H9 (cell line): ENCODE measurements around the gene ZNF423. TPM values are rescaled to one million over a fixed set of nuclear protein-coding genes. Genes with fewer than 3 reads are reported as not detected.

Experiments used
- DNase-seq: peaks from one replicate; pipeline ENCODE4 v3.0.0-alpha.2; 2017
- H2AFZ ChIP-seq: one replicate; pipeline ENCODE4 v1.6.1; 2013; ENCODE audit warnings: mild to moderate bottlenecking, low read length, control low read depth, moderate library complexity
- H2AK5ac ChIP-seq: 2 replicates; pipeline ENCODE4 v1.6.1; 2013; ENCODE audit warnings: low read length, control low read depth, mixed read lengths; ENCODE audit not compliant: insufficient read length
- H2BK120ac ChIP-seq: one replicate; pipeline ENCODE4 v1.6.1; 2013; ENCODE audit warnings: low read depth, mild to moderate bottlenecking, low read length, control low read depth, inconsistent platforms; ENCODE audit not compliant: poor library complexity, severe bottlenecking
- H2BK12ac ChIP-seq: 2 replicates; pipeline ENCODE4 v1.6.1; 2013; ENCODE audit warnings: low read length, control low read depth, mixed read lengths, low read depth; ENCODE audit not compliant: insufficient read length
- H2BK15ac ChIP-seq: 2 replicates; pipeline ENCODE4 v1.6.1; 2013; ENCODE audit warnings: low read depth, low read length, control low read depth
- H2BK20ac ChIP-seq: one replicate; pipeline ENCODE4 v1.6.1; 2013; ENCODE audit warnings: low read depth, mild to moderate bottlenecking, low read length, control low read depth, inconsistent platforms; ENCODE audit not compliant: poor library complexity, severe bottlenecking
- H2BK5ac ChIP-seq: 2 replicates; pipeline ENCODE4 v1.6.1; 2013; ENCODE audit warnings: low read length, control low read depth, mixed read lengths; ENCODE audit not compliant: insufficient read length
- H3K14ac ChIP-seq: 2 replicates; pipeline ENCODE4 v1.6.1; 2013; ENCODE audit warnings: low read length, control low read depth; ENCODE audit not compliant: insufficient read depth
- H3K18ac ChIP-seq: 2 replicates; pipeline ENCODE4 v1.6.1; 2013; ENCODE audit warnings: low read depth, mild to moderate bottlenecking, mixed read lengths, low read length, control low read depth; ENCODE audit not compliant: insufficient read length
- H3K23ac ChIP-seq: 2 replicates; pipeline ENCODE4 v1.6.1; 2013; ENCODE audit warnings: low read length, control low read depth, mixed read lengths, low read depth; ENCODE audit not compliant: insufficient read length
- H3K23me2 ChIP-seq: 2 replicates; pipeline ENCODE4 v1.6.1; 2013; ENCODE audit warnings: low read depth, mild to moderate bottlenecking, mixed read lengths, low read length, control low read depth; ENCODE audit not compliant: insufficient read length, poor library complexity, severe bottlenecking
- H3K27ac ChIP-seq: 2 replicates; pipeline ENCODE4 v1.5.1; 2013; ENCODE audit warnings: low read length, control low read depth, mixed read lengths, low read depth; ENCODE audit not compliant: insufficient read length
- H3K27me3 ChIP-seq: 2 replicates; pipeline ENCODE4 v1.6.1; 2013; ENCODE audit warnings: low read length, control low read depth, inconsistent platforms; ENCODE audit not compliant: insufficient read depth
- H3K4ac ChIP-seq: 2 replicates; pipeline ENCODE4 v1.6.1; 2013; ENCODE audit warnings: low read depth, mild to moderate bottlenecking, control low read depth, inconsistent platforms, low read length, moderate library complexity
- H3K4me1 ChIP-seq: 2 replicates; pipeline ENCODE4 v1.6.1; 2013; ENCODE audit warnings: low read length, control low read depth, inconsistent platforms; ENCODE audit not compliant: insufficient read depth
- H3K4me2 ChIP-seq: 2 replicates; pipeline ENCODE4 v1.6.1; 2013; ENCODE audit warnings: low read length, control low read depth, mixed read lengths; ENCODE audit not compliant: insufficient read length, insufficient read depth
- H3K56ac ChIP-seq: 2 replicates; pipeline ENCODE4 v1.6.1; 2013; ENCODE audit warnings: low read depth, mild to moderate bottlenecking, mixed read lengths, low read length, control low read depth; ENCODE audit not compliant: insufficient read length
- H3K79me1 ChIP-seq: 2 replicates; pipeline ENCODE4 v1.6.1; 2013; ENCODE audit warnings: low read depth, mild to moderate bottlenecking, moderate library complexity, low read length, control low read depth, inconsistent platforms; ENCODE audit not compliant: insufficient read depth, poor library complexity, severe bottlenecking
- H3K79me2 ChIP-seq: 2 replicates; pipeline ENCODE4 v1.6.1; 2013; ENCODE audit warnings: low read length, control low read depth, inconsistent platforms; ENCODE audit not compliant: insufficient read depth
- H3K9ac ChIP-seq: 2 replicates; pipeline ENCODE4 v1.6.1; 2013; ENCODE audit warnings: low read length, control low read depth, mixed read lengths; ENCODE audit not compliant: insufficient read length; ENCODE audit errors: extremely low read depth
- H3K9me3 ChIP-seq: one replicate; pipeline ENCODE4 v1.6.1; 2013; ENCODE audit warnings: low read depth, low read length, inconsistent platforms; ENCODE audit not compliant: control insufficient read depth
- H3T11ph ChIP-seq: one replicate; pipeline ENCODE4 v1.6.1; 2013; ENCODE audit warnings: mild to moderate bottlenecking, low read length, control low read depth, inconsistent platforms
- H4K20me1 ChIP-seq: one replicate; pipeline ENCODE4 v1.6.1; 2013; ENCODE audit not compliant: control insufficient read depth, insufficient read length, insufficient read depth
- H4K5ac ChIP-seq: 2 replicates; pipeline ENCODE4 v1.6.1; 2013; ENCODE audit warnings: low read depth, mild to moderate bottlenecking, mixed read lengths, low read length, control low read depth; ENCODE audit not compliant: insufficient read length
- H4K8ac ChIP-seq: replicated peaks from 2 replicates; pipeline ENCODE4 v1.6.1; 2013; ENCODE audit warnings: low read length, control low read depth, mixed read lengths, low read depth; ENCODE audit not compliant: insufficient read length
- H4K91ac ChIP-seq: 2 replicates; pipeline ENCODE4 v1.6.1; 2013; ENCODE audit warnings: low read depth, mild to moderate bottlenecking, moderate library complexity, mixed read lengths, low read length, control low read depth; ENCODE audit not compliant: insufficient read length
- H3K27ac Mint-ChIP-seq, 3 experiments: 2 replicates in 2 of 3; 3 replicates in 1 of 3; pipeline ENCODE4 v1.8.0; 2020 to 2021; ENCODE audit warnings: mixed read lengths in 3 of 3, mild to moderate bottlenecking in 1 of 3, moderate library complexity in 1 of 3
- H3K27me3 Mint-ChIP-seq: 2 replicates; pipeline ENCODE4 v1.8.0; 2021; ENCODE audit warnings: low read depth, mild to moderate bottlenecking, moderate library complexity, mixed read lengths
- H3K36me3 Mint-ChIP-seq, 3 experiments: 2 replicates in 2 of 3; 3 replicates in 1 of 3; pipeline ENCODE4 v1.8.0; 2020 to 2021; ENCODE audit warnings: low read depth in 3 of 3, mixed read lengths in 3 of 3; ENCODE audit not compliant: insufficient read depth in 1 of 3
- H3K4me1 Mint-ChIP-seq, 2 experiments: 2 replicates each; pipeline ENCODE4 v1.8.0; 2020; ENCODE audit warnings: mixed read lengths in 2 of 2
- H3K4me3 Mint-ChIP-seq, 2 experiments: 2 replicates in 1 of 2; 3 replicates in 1 of 2; pipeline ENCODE4 v1.8.0; 2020 to 2021; ENCODE audit warnings: mild to moderate bottlenecking in 2 of 2, mixed read lengths in 2 of 2, moderate library complexity in 1 of 2
- H3K9me3 Mint-ChIP-seq, 2 experiments: 2 replicates in 1 of 2; 3 replicates in 1 of 2; pipeline ENCODE4 v1.8.0; 2020; ENCODE audit warnings: mild to moderate bottlenecking in 2 of 2, mixed read lengths in 2 of 2, moderate library complexity in 1 of 2
- CTCF ChIP-seq: fragments of 200-600 bp; sonication (generic); conservative IDR thresholded peaks from 3 replicates; pipeline ENCODE4 v1.8.0; 2021; ENCODE audit warnings: antibody characterized with exemption, mild to moderate bottlenecking
- WGBS: extraction: QIAGEN DNeasy Blood & Tissue Kit; methylation state at CpG from one replicate; pipeline ENCODE4 v1.1.7; 2013; ENCODE audit warnings: missing lambda C conversion rate, low lambda C conversion rate, mixed read lengths; ENCODE audit not compliant: insufficient read length; ENCODE audit errors: extremely low coverage; 5-methylcytosine and 5-hydroxymethylcytosine counted together
- total RNA-seq: library from RNA; stranded (reverse); gene quantifications from 2 replicates; pipeline ENCODE4 v1.2.1, GENCODE V29; 2021

ZNF423 gene
- total RNA-seq, 1 experiment from 2014 or later, result 51.5 TPM

- Histone ChIP-seq H3K9ac (no peak overlapping the region), H3K27ac (no peak overlapping the region), H3K79me1 (no peaks in the 10 kb centered on the region), H3K4ac (no peak overlapping the region), H3K4me1 (no peaks in the 10 kb centered on the region; the same call in 1 of the 2 replicates), H3K4me2 (peak overlapping the region; percentile 65), H3K23ac (no peak overlapping the region), H2AK5ac (no peak overlapping the region), H3K27me3 (peaks cover 2% of the 10 kb centered on the region; the same call in 1 of the 2 replicates), H4K5ac (no peak overlapping the region), H2BK12ac (no peak overlapping the region), H3K56ac (no peak overlapping the region), H4K91ac (no peak overlapping the region), H2BK20ac (no peak overlapping the region), H2AFZ (no peak overlapping the region), H2BK15ac (no peak overlapping the region), H3K79me2 (peaks cover 14% of the 10 kb centered on the region; the same call in 1 of the 2 replicates), H4K20me1 (no peaks in the 10 kb centered on the region), H3K18ac (no peak overlapping the region), H2BK5ac (no peak overlapping the region), H3K14ac (0 out of 2 replicates have a peak overlapping the region, but pooled peaks have one; percentile 42), H3T11ph (no peak overlapping the region), H3K23me2 (peaks cover 23% of the 10 kb centered on the region), H3K9me3 (no peaks in the 10 kb centered on the region), H4K8ac (no peak overlapping the region), H2BK120ac (no peak overlapping the region)
- Mint-ChIP-seq H3K9me3 (no peaks in the 10 kb centered on the region), H3K27me3 (peaks cover 35% of the 10 kb centered on the region), H3K36me3 (peaks cover 0 to 12% (median 0%) of the 10 kb centered on the region in 3 experiments; a peak in 2 of 7 replicates), H3K27ac (peak overlapping the region in 1 of 3 experiments; percentile 77; a peak in 1 of 7 replicates), H3K4me3 (peak overlapping the region; percentile 80 to 90), H3K4me1 (peaks cover 36 to 38% of the 10 kb centered on the region in 2 experiments)
- TF ChIP-seq CTCF, result no peak; the same call in 2 of the 3 replicates
- peak; percentile 76 for DNase-seq
- no CpG with 5 or more reads among the region's 86 CpGs for WGBS
Measured at GRCh38 chr16:49856672-49857330, 889 bp upstream of the ZNF423 start.
